ENCODE data around the gene ZNF331.

DNA sequence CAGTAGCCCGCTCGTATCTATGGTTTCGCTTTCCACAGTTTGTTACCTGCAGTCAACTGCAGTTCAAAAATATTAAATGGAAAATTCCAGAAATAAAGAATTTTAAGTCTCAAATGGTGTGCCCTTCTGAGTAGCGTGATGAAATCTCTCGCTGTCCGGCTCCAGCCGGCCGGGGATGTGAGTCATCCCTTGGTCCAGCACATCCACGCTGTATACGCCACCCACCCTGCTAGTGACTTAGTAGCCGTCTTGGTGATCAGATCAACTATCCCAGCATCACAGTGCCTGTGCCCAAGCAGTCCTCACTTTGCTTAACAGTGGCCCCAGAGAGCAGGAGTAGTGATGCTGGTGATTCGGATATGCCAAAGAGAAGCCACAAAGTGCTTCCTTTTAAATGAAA is 40.0 kb downstream of the ZNF331 start:
- TF ChIP-seq, protein P1, sequence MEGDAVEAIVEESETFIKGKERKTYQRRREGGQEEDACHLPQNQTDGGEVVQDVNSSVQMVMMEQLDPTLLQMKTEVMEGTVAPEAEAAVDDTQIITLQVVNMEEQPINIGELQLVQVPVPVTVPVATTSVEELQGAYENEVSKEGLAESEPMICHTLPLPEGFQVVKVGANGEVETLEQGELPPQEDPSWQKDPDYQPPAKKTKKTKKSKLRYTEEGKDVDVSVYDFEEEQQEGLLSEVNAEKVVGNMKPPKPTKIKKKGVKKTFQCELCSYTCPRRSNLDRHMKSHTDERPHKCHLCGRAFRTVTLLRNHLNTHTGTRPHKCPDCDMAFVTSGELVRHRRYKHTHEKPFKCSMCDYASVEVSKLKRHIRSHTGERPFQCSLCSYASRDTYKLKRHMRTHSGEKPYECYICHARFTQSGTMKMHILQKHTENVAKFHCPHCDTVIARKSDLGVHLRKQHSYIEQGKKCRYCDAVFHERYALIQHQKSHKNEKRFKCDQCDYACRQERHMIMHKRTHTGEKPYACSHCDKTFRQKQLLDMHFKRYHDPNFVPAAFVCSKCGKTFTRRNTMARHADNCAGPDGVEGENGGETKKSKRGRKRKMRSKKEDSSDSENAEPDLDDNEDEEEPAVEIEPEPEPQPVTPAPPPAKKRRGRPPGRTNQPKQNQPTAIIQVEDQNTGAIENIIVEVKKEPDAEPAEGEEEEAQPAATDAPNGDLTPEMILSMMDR (IDR thresholded peaks at IDR 0.05): no peak
- TF ChIP-seq ZFX (IDR thresholded peaks at IDR 0.05; ENCODE audit: borderline replicate concordance): no peak

All from 22Rv1 (cell line).